Stimulated activated naive CD4-positive, alpha-beta T cell treated with Interleukin-2 at 50 U/mL for 16 hours (primary cell): ENCODE results near the gene MAP3K1.

Source experiments
- DNase-seq: peaks from one replicate; lab custom pipeline; 2025; lab: John Stamatoyannopoulos, UW

MAP3K1 gene

GRCh38 chr5:56849671-56850070, 34.3 kb downstream of the MAP3K1 start:
- DNase-seq: no peak

GRCh38 chr5:56850423-56850822, 35.1 kb downstream of the MAP3K1 start:
- DNase-seq: no peak

- no peak for DNase-seq
Observed at GRCh38 chr5:56851258-56851941, 36.1 kb downstream of the MAP3K1 start.

- DNase-seq: no peak
Observed at GRCh38 chr5:56852228-56853000, 37.1 kb downstream of the MAP3K1 start.

GRCh38 chr5:56853698-56854097, 38.3 kb downstream of the MAP3K1 start:
- DNase-seq: no peak

GRCh38 chr5:56854920-56855319, 39.6 kb downstream of the MAP3K1 start:
- no peak for DNase-seq

- DNase-seq: no peak
Observed at GRCh38 chr5:56856541-56857178, 41.3 kb downstream of the MAP3K1 start.

- no peak for DNase-seq
Observed at GRCh38 chr5:56858777-56859442, 43.6 kb downstream of the MAP3K1 start.

- no peak for DNase-seq
Observed at GRCh38 chr5:56861893-56862485, 46.6 kb downstream of the MAP3K1 start.

GRCh38 chr5:56862909-56863308, 47.6 kb downstream of the MAP3K1 start:
- no peak for DNase-seq

GRCh38 chr5:56871777-56872176, 56.4 kb downstream of the MAP3K1 start:
- no peak for DNase-seq

GRCh38 chr5:56873056-56873455, 57.7 kb downstream of the MAP3K1 start:
- no peak for DNase-seq

GRCh38 chr5:56876327-56876726, 61.0 kb downstream of the MAP3K1 start:
- DNase-seq: no peak

GRCh38 chr5:56881571-56881970, 66.2 kb downstream of the MAP3K1 start:
- no peak for DNase-seq

GRCh38 chr5:56893251-56893951, 78.1 kb downstream of the MAP3K1 start:
- no peak for DNase-seq

GRCh38 chr5:56896763-56897162, 81.4 kb downstream of the MAP3K1 start:
- DNase-seq: no peak

- no peak for DNase-seq
Observed at GRCh38 chr5:56898213-56898612, 82.9 kb downstream of the MAP3K1 start.

- no peak for DNase-seq
Observed at GRCh38 chr5:56900395-56900794, 85.0 kb downstream of the MAP3K1 start.

GRCh38 chr5:56900858-56901578, 85.7 kb downstream of the MAP3K1 start:
- no peak for DNase-seq

- DNase-seq: no peak
Observed at GRCh38 chr5:56908942-56909293, 93.6 kb downstream of the MAP3K1 start.
